ENCODE results near the gene PTPRM.

Gene PTPRM

GRCh38 chr18:8242151-8242696, 675.1 kb downstream of the PTPRM start:
- no peaks in the 10 kb centered on the region for H3F3A ChIP-seq (ENCODE audit: insufficient read depth, low read length)
- H3K9me2 ChIP-seq (replicated peaks; ENCODE audit: insufficient read depth, low read length), result no peaks in the 10 kb centered on the region
- H2AFZ ChIP-seq (ENCODE audit: low read length), result no peak overlapping the region
- H3K4me2 ChIP-seq (ENCODE audit: low read depth, low read length), result no peak overlapping the region
- no peak for DNase-seq
- H3K27ac ChIP-seq (ENCODE audit: low read length), result no peak overlapping the region
- no peaks in the 10 kb centered on the region for H4K20me1 ChIP-seq (ENCODE audit: insufficient read depth, low read length)
- no peak overlapping the region for H3K9ac ChIP-seq (ENCODE audit: low read length)
- no peaks in the 10 kb centered on the region for H3K4me1 ChIP-seq (ENCODE audit: low read length)
- TF ChIP-seq EZH2phosphoT487 (IDR thresholded peaks at IDR 0.05; ENCODE audit: low read length), result no peak
- TF ChIP-seq CTCF (IDR thresholded peaks at IDR 0.05; ENCODE audit: low read length), result no peak
- no peak for TF ChIP-seq EZH2 (optimal IDR thresholded peaks at IDR 0.05; ENCODE audit: low read depth, low read length)
- no peak overlapping the region for H3K4me3 ChIP-seq (ENCODE audit: low read length)
- H3K36me3 ChIP-seq (replicated peaks; ENCODE audit: insufficient read depth, low read length), result no peaks in the 10 kb centered on the region
- H3K27me3 ChIP-seq (replicated peaks; ENCODE audit: insufficient read depth, low read length), result no peaks in the 10 kb centered on the region
- H3K9me3 ChIP-seq (replicated peaks; ENCODE audit: insufficient read depth, low read length), result no peaks in the 10 kb centered on the region
- no peaks in the 10 kb centered on the region for H3K79me2 ChIP-seq (ENCODE audit: low read length)

GRCh38 chr18:8247700-8248099, 680.6 kb downstream of the PTPRM start:
- no peaks in the 10 kb centered on the region for H3K9me3 ChIP-seq (replicated peaks; ENCODE audit: insufficient read depth, low read length)
- no peaks in the 10 kb centered on the region for H3K4me1 ChIP-seq (ENCODE audit: low read length)
- H3K9me2 ChIP-seq (replicated peaks; ENCODE audit: insufficient read depth, low read length), result no peaks in the 10 kb centered on the region
- no peaks in the 10 kb centered on the region for H3K79me2 ChIP-seq (ENCODE audit: low read length)
- H2AFZ ChIP-seq (ENCODE audit: low read length), result no peak overlapping the region
- TF ChIP-seq EZH2 (optimal IDR thresholded peaks at IDR 0.05; ENCODE audit: low read depth, low read length) (no peak), CTCF (IDR thresholded peaks at IDR 0.05; ENCODE audit: low read length) (no peak), EZH2phosphoT487 (IDR thresholded peaks at IDR 0.05; ENCODE audit: low read length) (no peak)
- H3K4me3 ChIP-seq (ENCODE audit: low read length), result no peak overlapping the region
- H3K27ac ChIP-seq (ENCODE audit: low read length), result no peak overlapping the region
- no peaks in the 10 kb centered on the region for H3K36me3 ChIP-seq (replicated peaks; ENCODE audit: insufficient read depth, low read length)
- H3F3A ChIP-seq (ENCODE audit: insufficient read depth, low read length), result no peaks in the 10 kb centered on the region
- H3K4me2 ChIP-seq (ENCODE audit: low read depth, low read length), result no peak overlapping the region
- no peak overlapping the region for H3K9ac ChIP-seq (ENCODE audit: low read length)
- no peak for DNase-seq
- no peaks in the 10 kb centered on the region for H3K27me3 ChIP-seq (replicated peaks; ENCODE audit: insufficient read depth, low read length)
- no peaks in the 10 kb centered on the region for H4K20me1 ChIP-seq (ENCODE audit: insufficient read depth, low read length)

- H3K27ac ChIP-seq (ENCODE audit: low read length), result no peak overlapping the region
- H3K36me3 ChIP-seq (replicated peaks; ENCODE audit: insufficient read depth, low read length), result no peaks in the 10 kb centered on the region
- H3K4me3 ChIP-seq (ENCODE audit: low read length), result no peak overlapping the region
- no peak overlapping the region for H3K9ac ChIP-seq (ENCODE audit: low read length)
- no peaks in the 10 kb centered on the region for H3K79me2 ChIP-seq (ENCODE audit: low read length)
- no peaks in the 10 kb centered on the region for H3K4me1 ChIP-seq (ENCODE audit: low read length)
- no peak for TF ChIP-seq EZH2phosphoT487 (IDR thresholded peaks at IDR 0.05; ENCODE audit: low read length)
- TF ChIP-seq CTCF (IDR thresholded peaks at IDR 0.05; ENCODE audit: low read length), result no peak
- TF ChIP-seq EZH2 (optimal IDR thresholded peaks at IDR 0.05; ENCODE audit: low read depth, low read length), result no peak
- DNase-seq, result no peak
- no peaks in the 10 kb centered on the region for H4K20me1 ChIP-seq (ENCODE audit: insufficient read depth, low read length)
- H3K27me3 ChIP-seq (replicated peaks; ENCODE audit: insufficient read depth, low read length), result no peaks in the 10 kb centered on the region
- H3K4me2 ChIP-seq (ENCODE audit: low read depth, low read length), result no peak overlapping the region
- H3K9me2 ChIP-seq (replicated peaks; ENCODE audit: insufficient read depth, low read length), result no peaks in the 10 kb centered on the region
- no peaks in the 10 kb centered on the region for H3F3A ChIP-seq (ENCODE audit: insufficient read depth, low read length)
- no peak overlapping the region for H2AFZ ChIP-seq (ENCODE audit: low read length)
- H3K9me3 ChIP-seq (replicated peaks; ENCODE audit: insufficient read depth, low read length), result no peaks in the 10 kb centered on the region
These were observed 681.5 kb downstream of the PTPRM start for GRCh38 chr18:8248576-8248975.
